Chondrocyte (in vitro differentiated cells): ENCODE results near the gene PTPRQ. TPM values are rescaled to one million over a fixed set of nuclear protein-coding genes. Genes with fewer than 3 reads are reported as not detected.

Source experiments
- DNase-seq: peaks from one replicate; pipeline ENCODE4 v3.0.0; 2021; ENCODE audit warnings: mixed read lengths, low spot score
- H3K27ac Mint-ChIP-seq: one replicate; pipeline ENCODE4 v1.8.0; 2021; ENCODE audit warnings: mild to moderate bottlenecking, moderate library complexity, mixed read lengths; ENCODE audit not compliant: unreplicated experiment
- H3K27me3 Mint-ChIP-seq: 2 replicates; pipeline ENCODE4 v1.8.0; 2021; ENCODE audit warnings: low read depth, mixed read lengths
- H3K36me3 Mint-ChIP-seq: 2 replicates; pipeline ENCODE4 v1.8.0; 2021; ENCODE audit warnings: low read depth, mixed read lengths
- H3K4me1 Mint-ChIP-seq: 2 replicates; pipeline ENCODE4 v1.8.0; 2021; ENCODE audit warnings: low read depth, mild to moderate bottlenecking, mixed read lengths
- H3K4me3 Mint-ChIP-seq: one replicate; pipeline ENCODE4 v1.8.0; 2021; ENCODE audit warnings: mild to moderate bottlenecking, moderate library complexity, mixed read lengths; ENCODE audit not compliant: unreplicated experiment
- H3K9me3 Mint-ChIP-seq: 2 replicates; pipeline ENCODE4 v1.8.0; 2021; ENCODE audit warnings: low read depth, mixed read lengths
- total RNA-seq: library from RNA; stranded (reverse); gene quantifications from 3 replicates; pipeline ENCODE4 v1.2.1, GENCODE V29; 2021
- TF ChIP-seq, protein P1 (sequence below): fragments of 200-600 bp; sonication (generic); IDR thresholded peaks from 2 replicates; pipeline ENCODE4 v1.5.0; 2021; ENCODE audit warnings: antibody characterized with exemption, mild to moderate bottlenecking, moderate library complexity

The PTPRQ gene
- total RNA-seq, 1 donor from 2014 or later = 0.10 TPM

DNA sequence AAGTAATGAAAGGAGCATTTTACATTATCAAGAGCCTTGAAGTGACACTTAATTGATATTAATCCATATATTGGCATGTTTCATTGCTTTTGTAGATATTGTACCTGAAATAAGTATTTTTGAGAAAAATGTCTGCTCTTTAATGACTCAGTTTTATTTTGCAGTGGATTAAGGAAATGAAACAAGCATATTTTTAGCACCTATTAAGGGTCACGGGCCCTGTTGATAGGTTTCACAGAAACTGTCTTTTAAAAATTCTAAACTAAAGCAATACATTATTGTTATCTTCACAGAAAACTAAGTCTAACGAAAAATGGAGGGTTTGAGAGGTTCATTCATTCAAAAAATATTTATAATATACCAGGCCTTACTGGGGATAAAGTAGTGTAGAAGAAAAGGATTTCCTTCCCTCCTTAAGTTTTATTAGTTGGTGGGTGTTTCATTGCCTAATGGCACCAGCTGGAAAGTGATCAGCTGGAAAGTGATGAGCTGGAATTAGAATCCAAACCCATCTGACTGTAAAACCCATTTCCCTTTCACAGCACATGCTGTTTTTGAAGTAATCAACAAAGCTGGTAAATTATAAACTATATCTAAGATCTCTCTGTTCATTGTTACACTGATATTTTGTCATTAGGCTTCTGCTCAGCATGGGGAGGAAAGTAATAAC, 54.2 kb downstream of the PTPRQ start:
- Mint-ChIP-seq H3K36me3 (no peaks in the 10 kb centered on the region), H3K4me1 (no peaks in the 10 kb centered on the region), H3K4me3 (no peak overlapping the region), H3K27me3 (no peaks in the 10 kb centered on the region), H3K27ac (no peak overlapping the region), H3K9me3 (no peaks in the 10 kb centered on the region)
- no peak for DNase-seq
- TF ChIP-seq, protein P1, sequence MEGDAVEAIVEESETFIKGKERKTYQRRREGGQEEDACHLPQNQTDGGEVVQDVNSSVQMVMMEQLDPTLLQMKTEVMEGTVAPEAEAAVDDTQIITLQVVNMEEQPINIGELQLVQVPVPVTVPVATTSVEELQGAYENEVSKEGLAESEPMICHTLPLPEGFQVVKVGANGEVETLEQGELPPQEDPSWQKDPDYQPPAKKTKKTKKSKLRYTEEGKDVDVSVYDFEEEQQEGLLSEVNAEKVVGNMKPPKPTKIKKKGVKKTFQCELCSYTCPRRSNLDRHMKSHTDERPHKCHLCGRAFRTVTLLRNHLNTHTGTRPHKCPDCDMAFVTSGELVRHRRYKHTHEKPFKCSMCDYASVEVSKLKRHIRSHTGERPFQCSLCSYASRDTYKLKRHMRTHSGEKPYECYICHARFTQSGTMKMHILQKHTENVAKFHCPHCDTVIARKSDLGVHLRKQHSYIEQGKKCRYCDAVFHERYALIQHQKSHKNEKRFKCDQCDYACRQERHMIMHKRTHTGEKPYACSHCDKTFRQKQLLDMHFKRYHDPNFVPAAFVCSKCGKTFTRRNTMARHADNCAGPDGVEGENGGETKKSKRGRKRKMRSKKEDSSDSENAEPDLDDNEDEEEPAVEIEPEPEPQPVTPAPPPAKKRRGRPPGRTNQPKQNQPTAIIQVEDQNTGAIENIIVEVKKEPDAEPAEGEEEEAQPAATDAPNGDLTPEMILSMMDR = no peak

DNA sequence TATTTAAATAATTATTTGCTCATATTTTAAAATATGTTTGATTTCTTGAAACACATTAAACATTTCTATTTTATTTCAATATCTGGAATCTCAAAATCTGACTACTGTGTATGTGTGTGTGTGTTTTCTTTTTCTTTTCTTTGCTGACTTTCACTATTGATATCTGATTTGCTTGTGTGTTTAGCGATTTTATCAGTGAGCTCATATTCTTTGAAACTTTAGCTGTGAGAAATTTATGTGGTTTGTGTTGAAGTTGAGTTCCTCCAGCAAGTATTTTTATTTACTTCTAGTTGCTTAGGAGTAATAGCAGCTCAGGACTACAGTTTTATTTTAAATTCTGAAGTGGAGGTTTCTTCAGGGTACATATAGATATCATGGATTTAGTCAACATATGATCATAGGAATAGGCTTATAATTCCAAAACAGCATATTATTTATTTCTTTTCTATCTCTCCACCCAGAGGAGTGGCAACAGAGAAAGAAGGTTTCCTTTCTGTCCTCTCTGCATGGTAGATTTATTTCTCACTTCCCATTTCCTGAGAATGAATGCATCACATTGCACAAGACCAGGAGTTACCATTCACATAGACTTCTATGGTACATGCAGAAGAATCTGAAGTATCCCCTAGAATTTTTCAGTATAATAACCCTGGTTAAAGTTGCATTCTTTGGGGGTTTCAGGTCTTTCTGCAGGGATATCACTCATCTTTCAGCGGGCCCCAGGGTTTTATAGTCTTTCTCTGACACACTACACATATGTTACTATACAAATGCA, 60.5 kb downstream of the PTPRQ start:
- H3K4me3 Mint-ChIP-seq = no peak overlapping the region
- DNase-seq = no peak
- peaks cover 3% of the 10 kb centered on the region for H3K9me3 Mint-ChIP-seq
- H3K27ac Mint-ChIP-seq = no peak overlapping the region
- H3K27me3 Mint-ChIP-seq = no peaks in the 10 kb centered on the region
- peaks cover 14% of the 10 kb centered on the region for H3K4me1 Mint-ChIP-seq
- TF ChIP-seq, protein P1 = no peak
- peaks cover 1% of the 10 kb centered on the region for H3K36me3 Mint-ChIP-seq

DNA sequence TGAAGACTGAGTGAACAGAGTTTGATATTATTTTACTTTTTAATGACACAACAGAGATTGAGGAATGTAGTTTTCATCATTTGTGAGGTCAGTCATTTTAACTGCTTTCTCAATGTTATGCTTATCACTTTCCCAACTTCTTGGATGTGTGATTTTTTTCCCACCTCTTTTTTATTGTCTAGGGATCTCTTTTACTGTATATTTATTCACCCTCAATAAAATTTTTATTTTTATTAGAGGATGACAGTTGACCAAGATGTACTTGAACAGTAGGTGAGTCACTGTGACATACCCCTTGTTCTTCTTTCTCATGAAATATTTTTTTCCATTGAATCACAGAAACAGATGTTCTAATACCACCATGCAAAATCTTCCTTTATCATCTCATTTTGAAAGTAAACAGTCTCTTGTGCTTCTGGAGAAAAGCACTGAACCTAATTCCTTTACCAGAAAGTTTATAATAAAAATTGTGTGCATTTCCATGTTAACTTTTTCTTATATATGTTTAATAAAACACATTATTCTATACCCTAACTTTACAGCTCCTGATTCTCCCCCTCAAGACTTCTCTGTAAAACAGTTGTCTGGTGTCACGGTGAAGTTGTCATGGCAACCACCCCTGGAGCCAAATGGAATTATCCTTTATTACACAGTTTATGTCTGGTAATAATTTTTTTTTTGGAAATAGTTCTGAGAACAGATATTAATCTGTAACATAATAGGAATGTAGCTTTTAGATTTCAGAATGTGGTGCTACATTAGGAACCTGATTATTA, 65.9 kb downstream of the PTPRQ start:
- H3K27ac Mint-ChIP-seq = peak overlapping the region; percentile 78
- peaks cover 31% of the 10 kb centered on the region for H3K4me1 Mint-ChIP-seq
- H3K9me3 Mint-ChIP-seq = peaks cover 4% of the 10 kb centered on the region
- H3K27me3 Mint-ChIP-seq = no peaks in the 10 kb centered on the region
- DNase-seq = no peak
- H3K4me3 Mint-ChIP-seq = no peak overlapping the region
- TF ChIP-seq, protein P1 = no peak
- no peaks in the 10 kb centered on the region for H3K36me3 Mint-ChIP-seq

DNA sequence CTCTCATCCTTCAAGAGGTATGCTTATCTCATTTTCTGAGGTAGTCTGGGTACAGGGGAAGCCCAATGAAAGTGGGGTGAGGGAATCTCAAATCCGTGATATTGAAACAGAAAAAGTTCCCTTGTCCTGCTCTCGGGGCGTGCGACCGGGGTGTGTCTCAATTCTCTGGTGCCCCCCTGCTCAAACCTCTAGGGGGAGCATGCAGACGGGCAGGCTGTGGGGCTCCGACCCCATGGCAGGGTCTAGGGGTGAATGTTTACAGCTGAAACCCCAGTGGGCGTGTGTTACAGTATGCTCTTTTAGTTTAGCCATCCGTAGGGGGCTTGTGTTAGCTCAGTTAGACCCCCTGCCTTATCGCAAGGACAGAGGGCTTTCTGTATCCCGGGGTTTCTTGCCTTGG, 68.7 kb downstream of the PTPRQ start:
- TF ChIP-seq, protein P1 = no peak
- Mint-ChIP-seq H3K4me3 (no peak overlapping the region), H3K27ac (no peak overlapping the region), H3K9me3 (peaks cover 14% of the 10 kb centered on the region), H3K27me3 (no peaks in the 10 kb centered on the region), H3K36me3 (peaks cover 1% of the 10 kb centered on the region), H3K4me1 (peaks cover 23% of the 10 kb centered on the region)
- no peak for DNase-seq

DNA sequence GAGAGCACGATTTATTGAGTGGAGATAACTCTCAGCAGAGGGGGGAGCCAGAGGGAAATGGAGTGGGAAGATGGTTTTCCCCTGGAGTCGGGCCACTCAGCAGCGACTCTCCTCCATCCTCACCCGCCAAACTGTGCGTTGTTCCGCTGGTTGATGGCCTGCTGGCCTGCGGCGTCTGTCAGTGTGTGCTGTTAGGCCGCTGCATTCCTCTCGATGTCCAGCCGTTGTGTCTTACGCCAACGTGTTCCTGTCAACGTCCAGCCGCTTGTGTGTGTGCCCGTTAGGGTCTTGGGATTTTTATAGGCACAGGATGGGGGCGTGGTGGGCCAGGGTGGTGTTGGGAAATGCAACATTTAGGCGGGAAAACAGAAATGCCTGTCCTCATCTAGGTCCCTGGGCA, 69.2 kb downstream of the PTPRQ start:
- peaks cover 18% of the 10 kb centered on the region for H3K9me3 Mint-ChIP-seq
- no peak overlapping the region for H3K4me3 Mint-ChIP-seq
- H3K4me1 Mint-ChIP-seq = peaks cover 23% of the 10 kb centered on the region

More for the DNA sequence above, 69.2 kb downstream of the PTPRQ start:
- Mint-ChIP-seq H3K27me3 (no peaks in the 10 kb centered on the region), H3K27ac (no peak overlapping the region), H3K36me3 (peaks cover 3% of the 10 kb centered on the region)
- DNase-seq = peak; percentile 55
- TF ChIP-seq, protein P1 = no peak
